Activated T-helper 9 cell treated with anti-CD3 and anti-CD28 coated beads, Interleukin-2, amount 50 U/mL, for 16 hours (primary cell): Measurements from ENCODE around the gene MUTYH.
A peak's percentile ranks its signal among the peaks of the same experiment; 100 is the strongest.
"Not testable (repeated sequence)": the region's sequence is repeated elsewhere in the genome, so short reads cannot be mapped to it uniquely, and the experiment has no call there.

ENCODE experiments used
- DNase-seq: peaks from one replicate; pipeline ENCODE4 v3.0.0-alpha.2; 2020; ENCODE audit warnings: low read depth

The MUTYH gene

GRCh38 chr1:45339789-45340558 lies at the start of gene MUTYH, which contains the start of gene TOE1:
TSS of gene MUTYH (minus strand) at chr1:45340440. CDS start at chr1:45334505, 5,935 bp downstream.
TSS of gene TOE1 (plus strand) at chr1:45340170. CDS start at chr1:45340253, 83 bp downstream.
- DNase-seq: peak; percentile 87

- DNase-seq: no peak
Measured at GRCh38 chr1:45386219-45386618, 46.0 kb upstream of the MUTYH start.

DNA sequence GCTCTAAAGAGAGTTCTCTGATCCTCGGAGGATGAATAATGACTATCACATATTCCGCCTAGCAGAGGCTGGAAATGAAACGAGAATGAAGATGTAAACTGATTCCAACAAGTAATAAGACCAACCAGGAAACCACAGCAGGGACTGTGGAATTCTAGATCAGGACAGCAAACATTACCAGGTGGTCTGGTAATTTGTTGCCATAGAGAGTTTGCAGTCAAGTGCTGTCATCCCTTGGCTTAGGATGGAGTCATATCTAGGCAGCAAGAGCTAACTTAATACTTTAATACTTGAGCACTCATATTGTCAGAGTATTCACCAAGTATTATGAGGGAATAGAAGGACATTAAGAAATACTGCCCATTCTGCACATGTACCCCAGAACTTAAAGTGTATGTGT lies 45.1 kb upstream of the MUTYH start:
- DNase-seq: no peak

DNA sequence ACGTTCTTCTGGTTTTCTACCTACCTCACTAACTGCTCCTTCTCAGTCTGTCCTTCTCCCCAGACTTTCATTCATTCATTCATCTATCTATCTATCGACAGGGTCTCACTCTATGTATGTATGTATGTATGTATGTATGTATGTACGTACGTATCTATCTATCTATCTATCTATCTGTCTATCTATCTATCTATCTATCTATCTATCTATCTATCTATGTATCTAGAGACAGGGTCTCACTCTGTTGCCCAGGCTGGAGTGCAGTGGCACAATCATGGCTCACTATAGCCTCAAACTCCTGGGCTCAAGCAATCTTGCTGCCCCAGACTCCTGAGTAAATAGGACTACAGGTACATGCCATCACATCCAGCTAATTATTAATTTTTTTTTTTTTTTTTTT lies 44.0 kb upstream of the MUTYH start:
- not testable (repeated sequence) for DNase-seq

- no peak for DNase-seq
Measured at GRCh38 chr1:45383191-45383590, 43.0 kb upstream of the MUTYH start.

- DNase-seq: no peak
Measured at GRCh38 chr1:45381243-45381642, 41.0 kb upstream of the MUTYH start.

- DNase-seq: no peak
Measured at GRCh38 chr1:45380730-45381129, 40.5 kb upstream of the MUTYH start.

GRCh38 chr1:45380125-45380524 lies 39.9 kb upstream of the MUTYH start:
- no peak for DNase-seq

DNA sequence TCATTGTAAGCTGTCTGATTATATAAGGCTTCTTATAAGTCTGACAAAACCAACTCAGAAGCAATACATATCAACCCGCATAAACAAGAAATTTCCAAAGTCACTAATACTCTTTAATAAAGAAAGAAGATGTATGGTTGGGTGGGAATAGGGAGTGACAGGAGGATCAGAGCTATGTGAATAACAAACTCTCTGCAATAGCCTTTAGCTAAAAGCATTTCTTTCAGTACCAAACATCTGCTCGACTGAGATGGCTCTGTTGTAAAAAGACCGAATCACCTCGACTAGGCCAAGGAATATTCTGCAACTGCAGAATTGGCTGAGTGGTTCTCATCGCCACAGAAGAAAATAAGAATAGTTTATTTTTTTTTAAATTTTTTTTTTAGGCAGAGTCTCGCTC lies 39.3 kb upstream of the MUTYH start:
- DNase-seq: no peak

DNA sequence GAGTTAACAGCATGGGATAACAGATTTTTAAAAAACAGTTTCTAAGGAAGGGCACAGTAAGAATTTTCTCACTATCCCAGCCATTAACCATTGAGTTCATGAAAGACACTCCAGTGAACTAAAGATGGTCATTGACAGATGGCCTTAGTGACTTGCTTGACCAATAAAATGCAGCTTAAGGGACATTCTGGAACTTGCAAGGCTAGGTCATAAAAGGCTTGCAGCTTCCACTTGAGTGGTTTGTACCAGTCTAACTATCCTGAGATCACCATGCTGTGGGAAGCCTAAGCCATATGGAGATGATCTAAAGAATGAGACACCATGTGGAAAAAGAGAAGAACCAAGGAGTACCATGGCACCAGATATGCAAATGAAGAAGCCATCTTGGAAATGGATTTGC lies 37.9 kb upstream of the MUTYH start:
- DNase-seq: no peak

GRCh38 chr1:45375104-45376090 lies 35.2 kb upstream of the MUTYH start:
- DNase-seq: no peak

DNA sequence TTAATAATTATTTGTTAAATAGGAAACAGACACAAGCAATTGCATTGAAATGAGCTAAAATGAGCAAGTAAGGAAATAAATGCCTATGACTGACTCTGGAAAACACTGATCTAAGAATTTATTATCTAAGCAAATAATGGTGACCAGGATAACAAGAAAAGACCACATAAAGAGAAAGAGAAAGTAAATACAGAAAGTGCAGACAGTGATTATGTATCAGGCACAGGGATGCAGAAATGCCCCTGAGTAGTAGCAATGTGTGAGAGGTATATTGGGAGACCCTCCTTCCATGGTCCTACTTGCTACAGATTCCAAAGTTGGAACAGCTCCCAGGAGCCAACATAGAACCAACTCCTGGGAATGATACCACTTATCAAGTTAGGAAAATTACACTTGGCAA lies 33.3 kb upstream of the MUTYH start:
- DNase-seq: no peak

GRCh38 chr1:45370575-45370974 lies 30.3 kb upstream of the MUTYH start:
- DNase-seq: no peak

GRCh38 chr1:45365051-45365450 lies 24.8 kb upstream of the MUTYH start:
- DNase-seq: no peak

- no peak for DNase-seq
Measured at GRCh38 chr1:45364294-45364693, 24.1 kb upstream of the MUTYH start.

- DNase-seq: not testable (repeated sequence)
Measured at GRCh38 chr1:45360981-45361380, 20.7 kb upstream of the MUTYH start.

- peak; percentile 13 for DNase-seq
Measured at GRCh38 chr1:45359882-45360513, 19.8 kb upstream of the MUTYH start.

DNA sequence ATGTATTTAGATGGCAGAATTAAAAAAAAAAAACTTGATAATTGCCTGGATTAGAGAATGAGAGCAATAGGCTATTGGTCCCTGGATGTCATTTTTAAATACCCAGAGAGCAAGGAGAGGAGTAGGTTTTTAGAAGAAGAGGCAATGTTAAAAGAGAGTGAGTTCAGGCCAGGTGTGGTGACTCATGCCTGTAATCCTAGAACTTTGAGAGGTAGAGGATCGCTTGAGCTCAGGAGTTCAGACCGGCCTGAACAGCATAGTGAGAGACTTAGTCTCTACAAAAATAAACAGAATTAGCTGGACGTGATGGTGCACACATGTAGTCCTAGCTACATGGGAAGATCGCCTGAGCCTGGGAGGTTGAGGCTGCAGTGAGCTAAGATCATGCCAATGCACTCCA lies 15.9 kb upstream of the MUTYH start:
- no peak for DNase-seq

- no peak for DNase-seq
Measured at GRCh38 chr1:45355683-45356082, 15.4 kb upstream of the MUTYH start.

- no peak for DNase-seq
Measured at GRCh38 chr1:45354838-45355237, 14.6 kb upstream of the MUTYH start.

GRCh38 chr1:45353685-45354084 lies 13.4 kb upstream of the MUTYH start:
- DNase-seq: no peak

DNA sequence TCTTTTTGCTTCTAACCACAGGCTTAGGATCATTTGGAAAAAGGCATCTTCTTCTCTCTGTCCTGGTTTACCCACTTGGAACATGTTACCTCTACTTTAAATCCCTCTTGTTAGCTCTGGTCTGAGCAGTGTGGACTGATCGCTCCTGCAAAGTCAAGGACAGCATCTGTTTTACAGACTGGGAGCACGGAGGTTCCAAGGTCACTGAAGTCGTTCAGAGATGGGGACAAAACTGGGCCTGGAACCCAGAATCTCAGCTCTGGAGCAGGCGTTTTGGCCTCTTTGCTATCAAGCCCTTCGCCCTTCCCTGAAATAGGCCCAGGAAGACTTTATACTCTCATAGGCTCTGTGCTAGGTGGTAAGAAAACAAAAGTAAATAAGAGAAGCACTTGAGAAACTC lies 11.3 kb upstream of the MUTYH start:
- DNase-seq: no peak
